Stomach (tissue), 9 donors: ENCODE measurements around the gene NTNG1. TPM values are rescaled to one million over a fixed set of nuclear protein-coding genes. Genes with fewer than 3 reads are reported as not detected.

Source experiments
- DNase-seq, 2 donors: peaks; one replicate each; pipeline versions ENCODE4 v3.0.0 to v3.0.0-alpha.2; 2013 to 2019
- H3K27ac ChIP-seq, 5 donors: fragments of 200-600 bp in 4 of 5; sonication (generic) in 4 of 5; one replicate each; pipeline ENCODE4 v1.5.1; 2013 to 2019; ENCODE audit warnings: mild to moderate bottlenecking in 1 of 5, moderate library complexity in 1 of 5
- H3K27me3 ChIP-seq, 3 donors: fragments of 200-600 bp; sonication (generic); one replicate each; pipeline ENCODE4 v1.5.1; 2017 to 2019; ENCODE audit warnings: mixed run types in 1 of 3
- H3K36me3 ChIP-seq, 4 donors: fragments of 200-600 bp; sonication (generic); 1 replicate in 3 of 4; 2 replicates in 1 of 4; pipeline ENCODE4 v1.5.1; 2016 to 2019
- H3K4me1 ChIP-seq, 4 donors: fragments of 200-600 bp; sonication (generic); one replicate each; pipeline ENCODE4 v1.5.1; 2016 to 2019
- H3K4me3 ChIP-seq, 4 donors: fragments of 200-600 bp; sonication (generic) in 3 of 4; one replicate each; pipeline ENCODE4 v1.5.1; 2016 to 2019; ENCODE audit warnings: mild to moderate bottlenecking in 1 of 4
- H3K9me3 ChIP-seq, 4 donors: fragments of 200-600 bp; sonication (generic); one replicate each; pipeline ENCODE4 v1.5.1; 2016 to 2019
- CTCF ChIP-seq, 7 experiments: fragments of 450-650 bp in 4 of 7; fragments of 200-600 bp in 3 of 7; sonication (generic) in 3 of 7; IDR thresholded peaks; one replicate each; pipeline ENCODE4 v1.5.1; 2016 to 2019; ENCODE audit warnings: antibody characterized with exemption in 7 of 7, control low read depth in 2 of 7, mild to moderate bottlenecking in 1 of 7
- EP300 ChIP-seq: sonication (generic); formaldehyde crosslinking; IDR thresholded peaks from one replicate; pipeline ENCODE4 v1.6.1; 2017; ENCODE audit warnings: antibody characterized with exemption
- POLR2A ChIP-seq, 4 donors: fragments of 450-650 bp; IDR thresholded peaks; one replicate each; pipeline ENCODE4 v1.6.1; 2016; ENCODE audit warnings: antibody characterized with exemption in 4 of 4, control low read depth in 2 of 4, mild to moderate bottlenecking in 1 of 4, moderate library complexity in 1 of 4
- POLR2AphosphoS5 ChIP-seq, 3 donors: sonication (generic); formaldehyde crosslinking; IDR thresholded peaks; one replicate each; pipeline ENCODE4 v1.6.1; 2016; ENCODE audit warnings: antibody characterized with exemption in 3 of 3
- WGBS, 5 donors: extraction: QIAGEN DNeasy Blood & Tissue Kit in 3 of 5; methylation state at CpG; one replicate each; pipeline versions ENCODE4 v1.1.5 to v1.1.7; 2013 to 2018; 5-methylcytosine and 5-hydroxymethylcytosine counted together
- intact Hi-C: fragments of 100-400 bp; cut with DNase I; formaldehyde crosslinking; loops from one replicate; pipeline ENCODE4 v1.15.1; 2023; ENCODE audit warnings: low total_unique reads
- polyA plus RNA-seq, 3 donors: library from polyadenylated mRNA; stranded (reverse); fragments of 200-250 nt; gene quantifications; one replicate each; pipeline ENCODE4 v1.2.3, GENCODE V29; 2013
- total RNA-seq, 5 donors: library from RNA; depleted of rRNA; stranded (reverse); fragments of >200 nt; gene quantifications; one replicate each; pipeline versions ENCODE4 v1.1.0 to v1.2.3, GENCODE V29; 2014 to 2016
- donor health status: healthy with polysubstance abuse.
- donor health status: Bipolar disorder and iron deficiency.
- donor health status: healthy.

NTNG1 gene
- total and polyA plus RNA-seq, 8 donors = 0.23 to 2.0 (median 0.58) TPM; not detected in 3

GRCh38 chr1:107413546-107413945 is 272.7 kb downstream of the NTNG1 start:
- Histone ChIP-seq H3K4me3 (no peak overlapping the region), H3K27ac (no peak overlapping the region), H3K27me3 (no peaks in the 10 kb centered on the region), H3K9me3 (no peaks in the 10 kb centered on the region), H3K36me3 (no peaks in the 10 kb centered on the region), H3K4me1 (no peaks in the 10 kb centered on the region)
- 67 to 82% (median 79%) methylated on average over 2 of the region's 2 CpGs for WGBS, 5 donors
- TF ChIP-seq CTCF (IDR thresholded peaks at IDR 0.05) (no peak), POLR2AphosphoS5 (IDR thresholded peaks at IDR 0.05) (no peak), EP300 (no peak), POLR2A (IDR thresholded peaks at IDR 0.05) (no peak)
- intact Hi-C loops = no loop called here
- no peak for DNase-seq

- Histone ChIP-seq H3K27ac (no peak overlapping the region), H3K4me1 (no peaks in the 10 kb centered on the region), H3K4me3 (no peak overlapping the region), H3K9me3 (no peaks in the 10 kb centered on the region), H3K36me3 (no peaks in the 10 kb centered on the region), H3K27me3 (no peaks in the 10 kb centered on the region)
- DNase-seq = no peak
- intact Hi-C loops = no loop called here
- TF ChIP-seq CTCF (IDR thresholded peaks at IDR 0.05) = no peak
- TF ChIP-seq POLR2AphosphoS5 (IDR thresholded peaks at IDR 0.05) = no peak
- no peak for TF ChIP-seq EP300
- TF ChIP-seq POLR2A (IDR thresholded peaks at IDR 0.05) = no peak
- WGBS, 5 donors = 75 to 84% (median 78%) methylated on average over 2 of the region's 2 CpGs
Measured at GRCh38 chr1:107413951-107414350, 273.1 kb downstream of the NTNG1 start.

GRCh38 chr1:107414550-107414949 is 273.7 kb downstream of the NTNG1 start:
- Histone ChIP-seq H3K4me3 (no peak overlapping the region), H3K4me1 (no peaks in the 10 kb centered on the region), H3K9me3 (no peaks in the 10 kb centered on the region), H3K27ac (no peak overlapping the region), H3K27me3 (no peaks in the 10 kb centered on the region), H3K36me3 (no peaks in the 10 kb centered on the region)
- WGBS, 5 donors = 15 to 44% (median 34%) methylated on average over 3 of the region's 3 CpGs
- DNase-seq = no peak
- intact Hi-C loops = no loop called here
- no peak for TF ChIP-seq EP300
- TF ChIP-seq POLR2AphosphoS5 (IDR thresholded peaks at IDR 0.05) = no peak
- TF ChIP-seq CTCF (IDR thresholded peaks at IDR 0.05) = no peak
- TF ChIP-seq POLR2A (IDR thresholded peaks at IDR 0.05) = no peak

GRCh38 chr1:107415241-107415640 is 274.4 kb downstream of the NTNG1 start:
- no peak overlapping the region for H3K27ac ChIP-seq
- H3K4me1 ChIP-seq = no peaks in the 10 kb centered on the region
- TF ChIP-seq POLR2AphosphoS5 (IDR thresholded peaks at IDR 0.05) = no peak
- no peak for TF ChIP-seq POLR2A (IDR thresholded peaks at IDR 0.05)
- TF ChIP-seq CTCF (IDR thresholded peaks at IDR 0.05) = no peak
- no peak for TF ChIP-seq EP300
- H3K9me3 ChIP-seq = no peaks in the 10 kb centered on the region
- 50 to 76% (median 63%) methylated on average over 4 of the region's 4 CpGs for WGBS, 5 donors
- no peaks in the 10 kb centered on the region for H3K36me3 ChIP-seq
- H3K27me3 ChIP-seq = no peaks in the 10 kb centered on the region
- no peak for DNase-seq
- no peak overlapping the region for H3K4me3 ChIP-seq
- intact Hi-C loops = no loop called here
